NCI-H1048 (cell line): ENCODE measurements around the gene MRPL28.
"Not testable (repeated sequence)": the region's sequence is repeated elsewhere in the genome, so short reads cannot be mapped to it uniquely, and the experiment has no call there.

Source experiments
- DNase-seq: peaks from one replicate; lab custom pipeline; 2025; lab: John Stamatoyannopoulos, UW

MRPL28 gene

GRCh38 chr16:373020-373598 is 2.8 kb upstream of the MRPL28 start:
- DNase-seq = no peak

GRCh38 chr16:372302-372983 is 2.1 kb upstream of the MRPL28 start:
- no peak for DNase-seq

GRCh38 chr16:371515-372301 is 1.4 kb upstream of the MRPL28 start:
- no peak for DNase-seq

- no peak for DNase-seq
Measured at GRCh38 chr16:370979-371514, 709 bp upstream of the MRPL28 start.

GRCh38 chr16:369866-370436 is 387 bp downstream of the MRPL28 start:
- no peak for DNase-seq

- DNase-seq = no peak
Measured at GRCh38 chr16:369275-369865, 968 bp downstream of the MRPL28 start.

- no peak for DNase-seq
Measured at GRCh38 chr16:368388-369158, 1.8 kb downstream of the MRPL28 start.

- no peak for DNase-seq
Measured at GRCh38 chr16:367333-367903, 2.9 kb downstream of the MRPL28 start.

GRCh38 chr16:366476-366875 is 3.9 kb downstream of the MRPL28 start:
- DNase-seq = no peak

GRCh38 chr16:364595-365491 is 5.5 kb downstream of the MRPL28 start:
- no peak for DNase-seq

- DNase-seq = no peak
Measured at GRCh38 chr16:363766-364490, 6.4 kb downstream of the MRPL28 start.

- no peak for DNase-seq
Measured at GRCh38 chr16:363110-363765, 7.1 kb downstream of the MRPL28 start.

- DNase-seq = not testable (repeated sequence)
Measured at GRCh38 chr16:362702-362999, 7.7 kb downstream of the MRPL28 start.

- no peak for DNase-seq
Measured at GRCh38 chr16:361872-362701, 8.3 kb downstream of the MRPL28 start.

- no peak for DNase-seq
Measured at GRCh38 chr16:361341-361871, 8.9 kb downstream of the MRPL28 start.

GRCh38 chr16:360698-361336 is 9.5 kb downstream of the MRPL28 start:
- DNase-seq = no peak
